Adipocyte (in vitro differentiated cells): ENCODE results near the gene GPR107.

ENCODE experiments used
- DNase-seq: peaks from one replicate; pipeline ENCODE4 v3.0.0-alpha.2; 2015; ENCODE audit warnings: low read depth
- H3K27me3 ChIP-seq: replicated peaks from 2 replicates; pipeline ENCODE4 v1.7.0; 2013; ENCODE audit warnings: mild to moderate bottlenecking, low read length, moderate library complexity; ENCODE audit not compliant: control insufficient read depth, insufficient read depth
- H3K36me3 ChIP-seq: 2 replicates; pipeline ENCODE4 v1.7.0; 2013; ENCODE audit warnings: low read length, mild to moderate bottlenecking, moderate library complexity; ENCODE audit not compliant: control insufficient read depth, insufficient read depth, severe bottlenecking
- H3K4me1 ChIP-seq: 2 replicates; pipeline ENCODE4 v1.7.0; 2013; ENCODE audit warnings: mild to moderate bottlenecking, low read length, moderate library complexity; ENCODE audit not compliant: control insufficient read depth, insufficient read depth
- H3K4me3 ChIP-seq: 2 replicates; pipeline ENCODE4 v1.7.0; 2013; ENCODE audit warnings: mild to moderate bottlenecking, low read length, moderate library complexity
- H3K9ac ChIP-seq: 2 replicates; pipeline ENCODE4 v1.7.0; 2013; ENCODE audit warnings: mild to moderate bottlenecking, low read length, moderate library complexity
- H3K9me3 ChIP-seq: 2 replicates; pipeline ENCODE4 v1.7.0; 2013; ENCODE audit warnings: mild to moderate bottlenecking, low read length, moderate library complexity; ENCODE audit not compliant: control insufficient read depth

Gene GPR107

GRCh38 chr9:130155647-130156046 lies 101.9 kb downstream of the GPR107 start:
- Histone ChIP-seq H3K36me3 (no peaks in the 10 kb centered on the region), H3K4me1 (no peaks in the 10 kb centered on the region), H3K27me3 (peaks cover 8% of the 10 kb centered on the region), H3K4me3 (no peak overlapping the region), H3K9me3 (no peaks in the 10 kb centered on the region), H3K9ac (no peak overlapping the region)
- DNase-seq: no peak

- Histone ChIP-seq H3K9ac (no peak overlapping the region), H3K27me3 (peaks cover 8% of the 10 kb centered on the region), H3K36me3 (no peaks in the 10 kb centered on the region), H3K9me3 (no peaks in the 10 kb centered on the region), H3K4me3 (no peak overlapping the region), H3K4me1 (no peaks in the 10 kb centered on the region)
- DNase-seq: no peak
Observed at GRCh38 chr9:130156672-130157071, 103.0 kb downstream of the GPR107 start.

GRCh38 chr9:130157079-130157478 lies 103.4 kb downstream of the GPR107 start:
- H3K4me3 ChIP-seq: no peak overlapping the region
- no peaks in the 10 kb centered on the region for H3K4me1 ChIP-seq
- H3K9me3 ChIP-seq: no peaks in the 10 kb centered on the region
- H3K36me3 ChIP-seq: no peaks in the 10 kb centered on the region
- no peak overlapping the region for H3K9ac ChIP-seq
- no peak for DNase-seq
- H3K27me3 ChIP-seq: peaks cover 8% of the 10 kb centered on the region

GRCh38 chr9:130158001-130158400 lies 104.3 kb downstream of the GPR107 start:
- Histone ChIP-seq H3K27me3 (peaks cover 8% of the 10 kb centered on the region), H3K9me3 (no peaks in the 10 kb centered on the region), H3K9ac (no peak overlapping the region), H3K4me1 (no peaks in the 10 kb centered on the region), H3K36me3 (no peaks in the 10 kb centered on the region), H3K4me3 (no peak overlapping the region)
- DNase-seq: no peak

DNA sequence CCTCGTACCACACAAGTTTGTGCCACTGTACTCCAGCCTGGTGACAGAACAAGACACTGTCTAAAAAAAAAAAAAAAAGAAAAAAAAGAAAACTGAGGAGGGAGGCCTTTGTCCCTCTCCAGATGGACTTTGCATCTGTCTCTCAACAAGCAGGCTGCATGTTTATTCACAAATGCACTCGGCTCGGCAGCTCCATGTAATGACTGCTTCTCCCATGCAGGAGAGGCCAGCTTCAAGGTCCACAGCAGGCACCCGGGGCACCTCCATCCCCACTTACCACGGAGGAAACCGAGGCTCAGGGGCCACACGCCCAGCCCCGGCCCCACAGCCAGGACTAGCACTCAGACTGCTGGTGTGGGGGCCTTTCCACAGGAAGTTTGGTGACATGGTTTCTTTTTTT lies 105.4 kb downstream of the GPR107 start:
- H3K36me3 ChIP-seq: no peaks in the 10 kb centered on the region
- no peak for DNase-seq
- no peak overlapping the region for H3K9ac ChIP-seq
- no peak overlapping the region for H3K4me3 ChIP-seq
- no peaks in the 10 kb centered on the region for H3K9me3 ChIP-seq
- peaks cover 8% of the 10 kb centered on the region for H3K27me3 ChIP-seq
- no peaks in the 10 kb centered on the region for H3K4me1 ChIP-seq

DNA sequence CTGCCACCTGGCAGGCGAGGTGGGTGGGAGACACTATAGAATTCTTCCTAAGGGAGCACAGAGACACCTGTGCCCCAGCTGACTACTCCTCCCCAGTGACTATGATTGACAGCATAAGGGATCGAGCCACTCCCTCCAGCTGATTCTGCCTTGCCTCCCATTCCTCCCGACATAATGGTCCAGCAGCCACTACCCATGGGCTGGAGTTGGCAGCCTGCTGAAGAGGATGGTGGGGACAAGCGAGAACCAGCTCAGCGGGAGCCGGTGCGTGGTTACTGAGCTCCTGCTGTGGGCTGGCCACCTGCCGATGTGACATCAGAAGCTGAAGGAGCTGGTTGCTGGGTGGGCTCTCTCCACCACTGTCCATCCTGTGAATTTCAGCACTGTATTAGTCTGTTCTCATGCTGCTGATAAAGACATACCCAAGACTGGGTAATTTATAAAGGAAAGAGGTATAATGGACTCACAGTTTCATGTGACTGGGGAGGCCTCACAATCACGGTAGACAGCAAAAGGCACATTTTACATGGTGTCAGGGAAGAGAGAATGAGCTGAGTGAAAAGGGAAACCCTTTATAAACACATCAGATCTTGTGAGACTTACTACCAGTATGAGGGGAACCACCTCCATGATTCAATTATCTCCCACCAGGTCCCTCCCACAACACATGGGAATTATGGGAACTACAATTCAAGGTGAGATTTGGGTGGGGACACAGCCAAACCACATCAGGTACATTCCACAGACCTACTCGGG lies 106.4 kb downstream of the GPR107 start:
- Histone ChIP-seq H3K4me3 (no peak overlapping the region), H3K9ac (no peak overlapping the region), H3K36me3 (no peaks in the 10 kb centered on the region), H3K27me3 (peaks cover 10% of the 10 kb centered on the region), H3K9me3 (no peaks in the 10 kb centered on the region), H3K4me1 (no peaks in the 10 kb centered on the region)
- no peak for DNase-seq

GRCh38 chr9:130160862-130161470 lies 107.3 kb downstream of the GPR107 start:
- H3K36me3 ChIP-seq: no peaks in the 10 kb centered on the region
- no peak overlapping the region for H3K4me3 ChIP-seq
- DNase-seq: no peak
- H3K9me3 ChIP-seq: no peaks in the 10 kb centered on the region
- no peaks in the 10 kb centered on the region for H3K4me1 ChIP-seq
- peaks cover 10% of the 10 kb centered on the region for H3K27me3 ChIP-seq
- H3K9ac ChIP-seq: no peak overlapping the region

GRCh38 chr9:130165579-130165978 lies 111.9 kb downstream of the GPR107 start:
- no peaks in the 10 kb centered on the region for H3K4me1 ChIP-seq
- no peaks in the 10 kb centered on the region for H3K9me3 ChIP-seq
- H3K4me3 ChIP-seq: no peak overlapping the region
- no peaks in the 10 kb centered on the region for H3K36me3 ChIP-seq
- peaks cover 3% of the 10 kb centered on the region for H3K27me3 ChIP-seq
- DNase-seq: no peak
- no peak overlapping the region for H3K9ac ChIP-seq

DNA sequence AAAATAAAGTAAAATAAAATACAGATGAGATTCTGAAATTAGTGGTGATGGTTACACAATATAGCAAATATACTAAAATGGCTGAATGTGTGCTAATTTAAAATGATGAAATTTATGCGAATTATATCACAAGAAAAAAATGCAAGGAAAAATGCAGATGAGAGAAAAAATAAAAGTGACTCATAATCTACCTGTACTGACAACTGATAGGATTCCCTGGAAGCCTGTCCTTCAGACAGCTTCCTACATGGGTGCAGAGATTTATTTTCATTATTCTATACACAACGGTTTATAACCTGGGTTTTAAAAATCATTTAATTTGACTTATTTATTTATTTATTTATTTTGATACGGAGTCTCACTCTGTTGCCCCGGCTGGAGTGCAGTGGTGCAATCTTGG lies 112.7 kb downstream of the GPR107 start:
- Histone ChIP-seq H3K9me3 (no peaks in the 10 kb centered on the region), H3K4me3 (no peak overlapping the region), H3K36me3 (no peaks in the 10 kb centered on the region), H3K27me3 (peaks cover 3% of the 10 kb centered on the region), H3K4me1 (no peaks in the 10 kb centered on the region), H3K9ac (no peak overlapping the region)
- DNase-seq: no peak

GRCh38 chr9:130167927-130168326 lies 114.2 kb downstream of the GPR107 start:
- Histone ChIP-seq H3K27me3 (peaks cover 3% of the 10 kb centered on the region), H3K36me3 (no peaks in the 10 kb centered on the region), H3K9ac (no peak overlapping the region), H3K4me3 (no peak overlapping the region), H3K9me3 (no peaks in the 10 kb centered on the region), H3K4me1 (no peaks in the 10 kb centered on the region)
- DNase-seq: no peak

- peak overlapping the region; percentile 66 for H3K4me3 ChIP-seq
- H3K36me3 ChIP-seq: no peaks in the 10 kb centered on the region
- no peak for DNase-seq
- peak overlapping the region; percentile 58 for H3K9ac ChIP-seq
- no peaks in the 10 kb centered on the region for H3K9me3 ChIP-seq
- H3K27me3 ChIP-seq: no peaks in the 10 kb centered on the region
- peaks cover 4% of the 10 kb centered on the region for H3K4me1 ChIP-seq
Observed at GRCh38 chr9:130171226-130172148, 117.8 kb downstream of the GPR107 start.
